ENCODE measurements around the gene TM9SF2.
"Not testable (repeated sequence)": the region's sequence is repeated elsewhere in the genome, so short reads cannot be mapped to it uniquely, and the experiment has no call there.

The TM9SF2 gene, protein sequence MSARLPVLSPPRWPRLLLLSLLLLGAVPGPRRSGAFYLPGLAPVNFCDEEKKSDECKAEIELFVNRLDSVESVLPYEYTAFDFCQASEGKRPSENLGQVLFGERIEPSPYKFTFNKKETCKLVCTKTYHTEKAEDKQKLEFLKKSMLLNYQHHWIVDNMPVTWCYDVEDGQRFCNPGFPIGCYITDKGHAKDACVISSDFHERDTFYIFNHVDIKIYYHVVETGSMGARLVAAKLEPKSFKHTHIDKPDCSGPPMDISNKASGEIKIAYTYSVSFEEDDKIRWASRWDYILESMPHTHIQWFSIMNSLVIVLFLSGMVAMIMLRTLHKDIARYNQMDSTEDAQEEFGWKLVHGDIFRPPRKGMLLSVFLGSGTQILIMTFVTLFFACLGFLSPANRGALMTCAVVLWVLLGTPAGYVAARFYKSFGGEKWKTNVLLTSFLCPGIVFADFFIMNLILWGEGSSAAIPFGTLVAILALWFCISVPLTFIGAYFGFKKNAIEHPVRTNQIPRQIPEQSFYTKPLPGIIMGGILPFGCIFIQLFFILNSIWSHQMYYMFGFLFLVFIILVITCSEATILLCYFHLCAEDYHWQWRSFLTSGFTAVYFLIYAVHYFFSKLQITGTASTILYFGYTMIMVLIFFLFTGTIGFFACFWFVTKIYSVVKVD

DNA sequence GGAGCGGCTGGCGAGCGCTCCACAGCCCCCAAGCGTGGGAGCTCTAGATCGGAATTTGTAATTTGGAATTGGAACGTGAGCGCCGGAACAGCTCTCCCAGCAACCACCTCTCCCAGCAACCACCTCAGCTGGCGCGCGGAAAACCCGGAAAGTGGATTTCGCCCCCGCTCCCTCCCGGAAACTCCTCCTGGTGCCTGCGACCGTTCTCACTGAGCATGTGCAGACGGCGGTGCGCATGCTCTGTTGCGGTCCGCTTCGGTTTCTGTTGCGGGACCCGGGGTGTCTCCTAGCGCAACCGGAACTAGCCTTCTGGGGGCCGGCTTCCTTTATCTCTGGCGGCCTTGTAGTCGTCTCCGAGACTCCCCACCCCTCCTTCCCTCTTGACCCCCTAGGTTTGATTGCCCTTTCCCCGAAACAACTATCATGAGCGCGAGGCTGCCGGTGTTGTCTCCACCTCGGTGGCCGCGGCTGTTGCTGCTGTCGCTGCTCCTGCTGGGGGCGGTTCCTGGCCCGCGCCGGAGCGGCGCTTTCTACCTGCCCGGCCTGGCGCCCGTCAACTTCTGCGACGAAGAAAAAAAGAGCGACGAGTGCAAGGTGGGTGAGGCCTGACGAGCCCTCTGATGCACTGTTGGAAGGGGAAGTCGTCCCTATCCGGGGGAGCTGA, at the start of gene TM9SF2:
Gene TM9SF2, plus strand, starts transcription at position 289 of the 664 bp plus-strand sequence. Its CDS starts 135 bp downstream, at position 424.
- peak; percentile 98 for DNase-seq

DNA sequence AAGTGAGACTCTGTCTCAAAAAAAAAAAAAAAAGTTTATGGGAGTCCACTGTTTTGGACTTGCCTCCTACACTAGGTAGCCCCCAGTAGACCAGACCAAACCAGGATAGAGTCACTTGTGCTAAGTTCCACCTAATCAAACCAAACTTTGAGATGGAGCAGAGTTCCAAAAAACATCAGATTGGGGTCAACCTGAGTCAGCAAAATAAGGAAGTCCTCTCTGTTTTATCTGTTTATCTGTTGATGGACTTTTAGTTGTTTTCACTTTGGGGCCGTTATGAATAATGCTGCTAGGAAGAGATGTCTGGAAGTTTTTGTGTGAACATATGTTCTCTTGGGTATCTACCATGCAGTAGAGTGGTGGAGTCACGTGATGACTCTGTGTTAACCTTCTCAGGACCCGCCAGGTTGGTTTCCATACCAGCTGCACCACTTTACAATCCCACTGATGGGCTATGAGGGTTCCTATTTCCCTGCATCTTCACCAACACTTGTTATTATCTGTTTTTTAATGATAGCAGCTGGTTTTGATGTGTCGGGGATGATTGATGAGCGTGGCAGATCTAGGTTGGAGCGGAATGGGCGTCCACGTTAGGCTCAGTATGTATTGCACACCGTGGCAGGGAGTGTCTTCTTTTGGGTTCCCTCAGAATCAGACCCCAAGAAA, 46.6 kb upstream of the TM9SF2 start:
- DNase-seq = no peak

DNA sequence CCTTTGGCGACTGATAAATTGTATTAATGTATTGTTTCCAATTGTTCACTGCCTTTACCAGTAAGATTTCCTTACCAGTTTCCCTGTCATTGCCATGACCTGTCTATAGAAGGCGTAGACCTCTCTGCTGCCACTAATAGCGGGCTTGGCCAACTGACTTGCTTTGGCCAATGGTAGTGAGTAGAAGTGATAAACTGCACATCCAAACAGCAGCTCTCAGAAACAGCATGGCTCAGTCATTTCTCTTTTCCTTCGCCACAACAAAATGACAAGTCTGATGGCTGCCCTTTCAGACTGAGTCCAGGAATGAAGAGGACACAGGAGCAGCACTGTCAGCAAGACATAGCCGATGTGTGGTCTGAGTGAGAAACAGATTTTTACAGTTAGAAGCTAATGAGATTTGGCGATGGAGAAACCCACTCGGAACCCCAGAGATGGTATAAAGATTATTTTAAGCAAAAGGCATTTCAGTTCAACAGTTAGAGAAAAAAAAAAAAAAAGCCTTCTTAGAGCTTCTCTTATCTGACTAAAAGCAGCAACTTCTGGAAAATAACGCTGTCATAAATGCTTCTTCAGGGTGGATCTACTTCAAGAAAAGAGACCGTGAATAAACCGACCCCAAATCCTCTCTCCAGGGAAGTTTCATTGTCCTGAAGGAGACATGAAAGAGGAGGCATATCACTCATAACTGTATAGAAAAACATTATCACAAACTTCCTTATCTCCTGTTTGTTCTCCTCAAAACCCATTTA, 42.0 kb upstream of the TM9SF2 start:
- no peak for DNase-seq

DNA sequence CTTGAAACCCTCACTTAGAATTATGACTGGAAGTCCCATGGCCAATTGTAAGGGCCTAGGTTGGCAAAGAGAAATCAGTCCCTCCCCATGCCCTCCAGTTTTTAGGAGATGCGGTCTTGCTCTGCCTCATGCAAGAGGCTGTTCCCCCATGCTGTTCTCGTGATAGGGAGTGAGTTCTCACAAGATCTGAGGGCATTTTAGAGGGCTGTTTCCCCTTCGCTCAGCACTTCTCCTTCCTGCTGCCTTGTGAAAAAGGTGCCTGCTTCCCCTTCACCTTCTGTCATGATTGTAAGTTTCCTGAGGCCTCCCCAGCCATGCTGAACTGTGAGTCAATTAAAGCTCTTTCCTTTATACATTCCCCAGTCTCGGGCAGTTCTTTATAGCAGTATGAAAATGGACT, 40.5 kb upstream of the TM9SF2 start:
- DNase-seq = not testable (repeated sequence)

DNA sequence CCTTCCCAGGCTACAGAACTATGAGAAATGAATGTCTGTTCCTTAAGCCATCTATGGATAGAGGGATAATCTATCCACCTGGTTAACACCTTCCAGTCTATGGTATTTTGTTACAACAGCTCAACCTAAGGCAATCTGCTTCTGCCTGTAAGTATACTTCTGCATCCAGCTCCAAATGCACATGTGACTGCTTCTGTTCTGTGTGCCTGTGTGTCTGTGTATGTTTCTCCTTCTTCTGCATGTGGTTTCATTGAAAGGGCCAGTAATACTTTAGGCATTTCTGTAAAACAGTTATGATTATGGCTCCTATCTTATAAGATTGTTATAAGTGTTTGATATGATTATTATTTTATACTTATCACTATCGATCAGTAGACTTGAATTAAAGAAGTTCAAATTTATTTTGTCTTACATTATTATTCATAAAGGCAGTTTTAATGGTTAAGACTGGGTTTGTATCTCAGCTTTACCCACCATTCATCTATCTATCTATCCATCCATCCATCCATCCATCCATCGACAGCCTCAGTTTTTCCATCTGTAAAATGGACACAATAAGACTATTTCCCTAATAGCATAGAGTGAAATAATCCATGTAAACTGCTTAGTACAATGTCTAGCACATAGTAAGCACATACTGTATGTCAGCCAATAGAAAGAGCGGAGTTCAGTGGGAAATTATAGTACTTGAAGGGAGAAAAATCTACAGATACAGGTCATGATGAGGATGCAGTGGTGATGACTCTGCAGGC, 37.5 kb upstream of the TM9SF2 start:
- DNase-seq = no peak

DNA sequence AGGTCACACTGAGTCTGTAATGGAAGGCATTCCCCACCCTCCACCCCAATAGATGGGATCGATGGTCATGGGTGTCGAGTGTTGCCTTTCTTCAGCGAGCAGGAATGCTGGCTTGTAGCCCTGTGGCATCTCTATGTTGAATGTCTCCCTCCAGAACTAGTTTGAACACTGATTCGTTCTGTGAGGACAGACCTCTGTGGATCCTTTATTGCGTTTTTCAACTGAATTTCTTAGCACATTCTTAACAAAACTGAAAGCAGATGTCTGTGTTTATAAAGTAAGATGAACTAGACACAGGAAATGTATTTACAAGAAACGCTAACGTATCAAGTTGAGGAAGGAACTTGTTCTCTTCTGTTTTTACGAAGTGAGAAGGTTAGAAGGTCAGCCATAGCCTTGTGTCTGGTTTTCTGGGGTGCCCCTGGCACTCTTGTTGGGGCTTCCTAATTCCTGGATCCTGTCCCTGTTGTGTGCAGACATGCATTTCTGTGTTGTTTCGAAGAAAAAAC, 36.8 kb upstream of the TM9SF2 start:
- DNase-seq = no peak

DNA sequence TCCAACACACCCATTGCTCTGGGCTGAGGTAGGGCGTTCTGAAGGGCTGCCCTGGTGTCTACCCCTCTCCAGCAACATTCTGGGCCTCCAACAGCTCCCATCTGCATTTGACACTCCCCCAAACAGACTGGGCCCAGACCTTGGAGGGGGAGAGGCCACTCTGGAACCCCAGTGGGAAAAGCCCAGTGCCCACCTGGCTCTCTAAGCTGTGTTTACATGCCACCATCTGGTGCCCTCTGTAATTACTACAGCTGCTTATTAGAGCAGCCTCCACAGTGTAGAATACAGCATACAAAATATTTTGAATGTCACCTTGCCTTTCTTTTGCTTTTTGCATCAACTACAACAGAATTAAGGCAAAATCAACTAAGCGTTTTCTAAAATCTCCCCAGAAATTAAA, 35.8 kb upstream of the TM9SF2 start:
- peak; percentile 21 for DNase-seq

DNA sequence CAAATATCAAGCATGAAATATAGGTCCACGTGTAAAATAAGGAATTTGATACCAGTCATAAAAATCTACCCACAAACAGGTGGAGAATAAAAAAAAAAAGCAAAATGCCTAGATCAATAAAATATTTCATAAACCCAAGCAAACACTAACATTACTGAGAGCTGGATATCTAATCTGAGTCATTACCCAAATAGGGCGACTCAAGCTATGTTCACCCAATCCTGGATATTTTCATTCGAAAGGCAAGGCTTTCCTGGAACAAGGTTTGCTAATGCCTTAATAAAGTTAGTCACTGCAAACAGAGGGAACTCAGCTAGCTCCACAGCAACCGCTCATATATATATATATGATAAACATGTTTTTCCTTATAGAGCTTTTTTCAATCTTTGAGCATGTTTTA, 33.5 kb upstream of the TM9SF2 start:
- DNase-seq = no peak

DNA sequence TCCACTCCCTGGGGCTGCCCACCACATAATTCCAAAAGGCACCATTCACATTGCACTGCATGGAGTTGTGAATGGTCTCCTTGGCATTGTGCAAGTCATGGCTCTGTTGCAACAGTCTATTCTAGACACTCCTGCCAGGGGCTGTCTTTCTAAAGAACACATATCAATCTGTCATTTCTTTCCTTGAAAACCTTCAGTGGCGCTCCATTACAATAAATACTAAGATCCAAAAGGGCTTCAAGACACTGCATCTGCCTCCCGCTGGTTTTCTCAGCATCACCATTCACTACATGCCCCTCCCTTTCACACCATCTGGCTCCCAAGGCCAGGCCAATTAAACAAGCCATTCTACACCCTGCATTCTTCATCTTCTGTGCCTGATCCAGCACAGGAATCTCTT, 32.2 kb upstream of the TM9SF2 start:
- DNase-seq = no peak

DNA sequence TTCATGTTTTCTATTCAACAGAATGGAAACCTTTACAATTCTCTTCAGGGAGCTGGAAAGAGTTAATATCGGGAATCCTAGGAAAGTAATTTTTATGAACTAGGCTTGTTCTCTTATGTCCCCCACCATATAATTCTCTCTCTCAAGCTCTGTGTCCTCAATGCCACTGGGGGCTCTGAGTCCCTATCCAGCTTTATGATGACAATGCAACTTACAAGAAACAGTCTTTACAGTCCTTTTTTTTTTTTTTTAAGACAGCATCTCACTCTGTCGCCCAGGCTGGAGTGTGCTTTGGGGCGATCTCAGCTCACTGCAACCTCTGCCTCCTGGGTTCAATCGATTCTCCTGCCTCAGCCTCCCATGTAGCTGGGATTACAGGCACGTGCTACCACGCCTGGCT, 31.2 kb upstream of the TM9SF2 start:
- DNase-seq = no peak

DNA sequence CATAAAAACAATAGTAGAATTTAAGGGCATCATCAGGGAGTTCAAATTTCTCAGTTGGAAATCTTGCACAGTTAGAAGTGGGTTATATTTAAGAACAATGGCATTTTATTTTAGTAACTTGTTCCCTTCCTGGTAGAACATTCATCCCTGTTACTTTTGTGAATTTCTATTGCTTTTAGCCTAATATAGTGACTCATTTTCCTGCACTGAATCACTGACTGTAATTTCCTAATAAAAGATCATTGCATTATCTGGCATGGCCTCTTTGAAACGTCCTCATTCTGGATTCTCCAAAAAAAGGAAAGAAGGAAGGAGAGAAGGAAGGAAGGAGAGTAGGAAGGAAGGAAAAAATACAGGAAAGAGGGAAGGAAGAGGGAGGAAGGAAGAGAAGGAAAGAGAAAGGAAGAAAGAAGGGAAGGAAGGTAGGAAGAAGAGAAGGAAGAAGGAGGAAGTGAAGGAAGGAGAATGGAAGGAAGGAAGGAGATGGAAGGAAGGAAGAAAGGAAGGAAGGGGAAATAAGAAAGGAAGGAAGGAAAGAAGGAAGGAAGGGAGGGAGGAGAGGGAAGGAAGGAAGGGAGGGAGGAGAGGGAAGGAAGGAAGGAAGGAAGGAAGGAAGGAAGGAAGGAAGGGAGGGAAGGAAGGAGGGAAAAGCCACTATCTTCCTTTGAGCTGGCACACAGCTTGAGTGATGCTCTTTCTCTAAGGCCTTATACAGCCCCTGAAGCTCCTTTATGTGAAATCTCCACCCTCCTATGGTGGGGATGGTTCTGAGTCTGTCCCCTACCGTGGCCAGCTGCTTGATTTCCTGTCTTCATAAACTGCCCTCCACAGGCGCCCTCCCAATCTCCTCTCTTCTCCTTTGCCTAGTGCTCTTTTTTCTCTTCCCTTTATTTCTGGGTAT, 29.8 kb upstream of the TM9SF2 start:
- DNase-seq = no peak

DNA sequence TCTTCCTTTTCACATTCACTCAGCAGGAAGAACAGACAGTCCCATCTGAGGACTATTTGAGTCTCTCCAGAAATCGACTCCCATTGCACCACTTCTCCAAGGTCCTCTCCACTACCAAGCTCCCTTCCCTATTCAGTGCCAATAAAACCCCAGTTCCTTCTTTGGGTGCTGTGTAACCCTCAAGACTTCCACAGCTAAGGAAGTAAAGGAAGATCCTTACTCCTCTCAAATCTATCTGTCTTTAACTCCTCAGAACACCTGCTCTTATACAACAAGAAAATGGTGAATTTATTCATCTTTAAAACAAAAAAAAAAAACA, 29.2 kb upstream of the TM9SF2 start:
- no peak for DNase-seq

DNA sequence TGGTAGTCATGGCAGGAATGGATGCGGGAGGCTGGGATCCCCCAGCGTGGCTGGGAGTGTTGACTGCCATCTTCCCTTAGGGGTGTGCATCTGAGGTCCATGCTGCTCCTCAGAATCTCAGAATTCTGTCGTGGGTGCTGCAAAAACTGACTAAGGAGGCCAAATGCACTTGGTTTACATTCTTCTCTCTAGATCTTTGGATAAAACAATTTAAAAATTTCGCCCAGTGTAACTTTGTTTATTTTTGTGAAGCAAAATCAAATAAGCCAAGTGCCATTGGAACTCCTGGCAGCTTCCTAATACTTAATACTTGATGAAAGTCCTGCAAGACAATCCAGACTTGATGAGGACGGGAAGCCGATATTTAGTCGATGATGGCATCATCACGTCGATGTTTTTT, 27.8 kb upstream of the TM9SF2 start:
- DNase-seq = no peak

DNA sequence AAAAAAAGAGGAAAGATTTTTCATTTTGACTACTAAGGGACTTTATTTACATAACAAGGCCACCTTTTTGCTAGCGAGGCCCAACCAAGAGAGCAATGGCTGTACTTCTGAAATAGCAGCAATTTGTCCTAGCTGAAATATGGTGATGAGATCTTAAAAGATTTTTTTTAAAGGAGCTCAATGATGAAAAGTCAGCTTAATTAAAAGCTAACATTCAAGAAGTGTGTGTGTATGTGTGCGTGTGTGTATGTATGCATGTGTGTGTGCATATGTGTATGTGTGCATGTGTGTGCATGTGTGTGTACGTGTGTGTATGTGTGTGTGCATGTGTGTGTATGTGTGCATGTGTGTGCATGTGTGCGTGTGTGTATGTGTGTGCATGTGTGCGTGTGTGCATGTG, 24.6 kb upstream of the TM9SF2 start:
- no peak for DNase-seq

DNA sequence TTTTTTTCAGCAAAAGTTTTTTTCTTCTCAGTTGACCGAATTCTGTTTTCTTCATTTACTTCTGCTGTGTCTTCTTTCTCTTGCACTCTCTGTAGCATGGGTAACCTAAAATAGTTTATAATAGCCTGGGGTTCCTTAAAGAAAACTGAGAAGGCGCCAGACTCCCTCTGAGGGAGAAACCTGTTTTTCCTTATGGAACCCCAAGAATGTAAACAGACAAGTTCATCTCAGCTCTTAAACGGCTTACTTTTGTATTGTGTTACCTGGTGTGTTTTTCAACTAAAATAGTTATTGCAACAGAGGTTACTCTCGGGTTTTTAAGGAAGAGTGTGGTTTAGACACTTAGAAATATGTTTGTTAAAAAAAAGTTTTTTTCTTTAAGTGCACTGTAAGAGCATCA, 23.8 kb upstream of the TM9SF2 start:
- no peak for DNase-seq

DNA sequence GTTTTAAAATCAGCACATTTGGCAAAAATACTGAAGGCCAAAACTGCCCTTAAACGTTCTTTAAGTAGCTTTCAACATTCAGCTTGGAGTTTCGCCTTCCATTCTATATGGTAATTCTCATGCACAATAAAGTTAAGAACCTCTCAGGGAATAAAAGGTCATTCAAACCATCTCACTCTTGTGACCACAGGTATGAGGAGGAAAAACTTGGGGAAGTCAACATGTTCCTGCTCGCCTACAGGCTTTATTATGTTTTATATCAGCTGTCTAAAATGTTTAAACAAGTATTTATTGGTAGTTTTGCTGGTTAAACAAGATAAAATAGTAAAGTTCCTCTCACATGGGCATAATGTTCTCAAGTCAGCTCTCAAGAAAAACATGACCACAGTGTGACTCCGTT, 19.9 kb upstream of the TM9SF2 start:
- no peak for DNase-seq

DNA sequence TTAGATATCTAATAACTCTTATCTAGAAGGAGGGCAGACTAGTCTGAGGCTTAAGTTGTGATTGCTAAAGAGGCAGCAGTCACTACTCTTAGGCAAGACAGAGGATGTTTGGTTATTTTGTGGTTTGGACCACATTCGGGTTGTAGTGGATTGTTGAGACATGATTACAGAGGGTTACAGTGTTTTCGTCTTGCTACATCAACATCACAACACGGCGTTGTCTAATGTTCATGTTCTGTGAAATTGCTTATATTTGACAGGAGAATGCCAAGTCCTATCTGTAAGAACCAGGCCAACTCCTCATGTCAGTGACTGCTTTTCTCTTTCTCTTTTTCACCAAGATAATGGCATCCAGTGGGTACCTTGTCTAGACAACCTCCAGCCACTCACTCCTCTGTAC, 16.8 kb upstream of the TM9SF2 start:
- DNase-seq = no peak

DNA sequence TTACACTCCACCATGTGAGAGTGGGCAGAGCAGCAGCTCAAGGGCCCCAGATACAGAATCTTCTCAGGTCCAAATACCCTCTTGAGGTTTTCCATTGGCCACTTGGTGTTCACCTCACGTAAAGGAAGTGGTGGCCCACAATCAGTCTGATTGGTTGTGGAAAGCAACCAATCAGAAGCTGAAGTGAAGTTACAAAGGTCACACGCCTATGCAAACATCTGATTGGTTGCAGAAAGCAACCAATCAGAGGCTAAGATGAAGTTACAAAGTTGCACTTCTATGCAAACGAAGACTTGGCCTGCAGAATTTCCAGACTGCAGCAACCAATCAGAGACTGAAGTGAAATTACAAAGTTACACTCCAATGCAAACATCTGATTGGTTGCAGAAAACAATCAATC, 14.3 kb upstream of the TM9SF2 start:
- no peak for DNase-seq

DNA sequence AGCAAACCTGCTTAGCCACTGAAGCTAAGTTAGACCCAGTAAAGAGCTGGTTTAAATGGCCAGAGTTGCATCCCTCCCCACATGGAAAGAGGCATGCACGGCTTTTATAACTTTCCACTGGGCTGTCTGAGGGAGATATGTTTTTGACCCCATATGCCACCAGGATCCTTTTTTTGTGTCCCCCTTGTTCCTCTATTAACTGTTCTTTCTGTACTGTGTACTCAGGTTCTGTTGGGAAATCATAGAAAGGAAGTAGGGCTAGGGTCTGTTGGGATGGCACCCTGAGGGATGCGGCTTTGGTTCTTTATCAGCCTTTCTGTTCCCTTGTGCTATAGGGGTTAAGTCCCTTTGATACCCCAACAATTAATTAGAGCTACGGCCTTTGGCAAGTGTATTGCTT, 12.2 kb upstream of the TM9SF2 start:
- no peak for DNase-seq

DNA sequence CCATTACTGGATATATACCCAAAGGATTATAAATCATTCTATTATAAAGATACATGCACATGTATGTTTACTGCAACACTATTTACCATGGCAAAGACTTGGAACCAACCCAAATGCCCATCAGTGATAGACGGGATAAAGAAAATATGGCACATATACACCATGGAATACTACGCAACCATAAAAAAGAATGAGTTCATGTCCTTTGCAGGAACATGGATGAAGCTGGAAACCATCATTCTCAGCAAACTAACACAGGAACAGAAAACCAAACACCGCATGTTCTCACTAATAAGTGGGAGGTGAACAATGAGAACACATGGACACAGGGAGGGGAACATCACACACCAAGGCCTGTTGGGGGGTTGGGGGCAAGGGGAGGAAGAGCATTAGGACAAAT, 9.5 kb upstream of the TM9SF2 start:
- DNase-seq = not testable (repeated sequence)

Measured in retina (tissue), 1 donor.